Osteoblast (primary cell): Measurements from ENCODE around the gene SETD2. TPM values are rescaled to one million over a fixed set of nuclear protein-coding genes. Genes with fewer than 3 reads are reported as not detected.

ENCODE experiments used
- small RNA-seq: library from RNA; depleted of rRNA; stranded (forward); fragments of <200 nt; gene quantifications from one replicate; pipeline ENCODE3, GENCODE V24; 2012
- total RNA-seq: library from RNA; depleted of rRNA; stranded (reverse); fragments of >200 nt; gene quantifications from 2 replicates; pipeline ENCODE4 v1.2.3, GENCODE V29; 2012

Gene SETD2
- total RNA-seq, 1 donor, result 39.8 TPM

Small RNA genes lying within 50 kb of the gene (small RNA-seq; reads per million reads assigned to genes)
- not detected for gene MRPL57P3

Other genes with a start within 250 kb of the SETD2 start
- gene CCDC12, start 187.4 kb downstream of the SETD2 start, total RNA-seq, result 17.4 and 20.6 TPM in 2 replicates
- gene NBEAL2, start 184.4 kb downstream of the SETD2 start, total RNA-seq, result 2.1 and 4.3 TPM in 2 replicates
- gene KIF9, start 118.7 kb upstream of the SETD2 start, total RNA-seq, result 3.5 and 5.1 TPM in 2 replicates
- 17.1 and 21.4 TPM in 2 replicates for gene KLHL18, start 118.8 kb upstream of the SETD2 start, total RNA-seq
- gene PTPN23, start 216.9 kb upstream of the SETD2 start, total RNA-seq, result 22.4 and 30.0 TPM in 2 replicates